HG02588 (cell line): ENCODE results near the gene MUC22.
"Not testable (repeated sequence)": the region's sequence is repeated elsewhere in the genome, so short reads cannot be mapped to it uniquely, and the experiment has no call there.

Experiments used
- ATAC-seq: cut with Tn5 transposase; IDR thresholded peaks from one replicate; pipeline ENCODE4 v1.9.1; 2021; ENCODE audit warnings: mild to moderate bottlenecking, moderate library complexity; ENCODE audit not compliant: unreplicated experiment

The MUC22 gene

DNA sequence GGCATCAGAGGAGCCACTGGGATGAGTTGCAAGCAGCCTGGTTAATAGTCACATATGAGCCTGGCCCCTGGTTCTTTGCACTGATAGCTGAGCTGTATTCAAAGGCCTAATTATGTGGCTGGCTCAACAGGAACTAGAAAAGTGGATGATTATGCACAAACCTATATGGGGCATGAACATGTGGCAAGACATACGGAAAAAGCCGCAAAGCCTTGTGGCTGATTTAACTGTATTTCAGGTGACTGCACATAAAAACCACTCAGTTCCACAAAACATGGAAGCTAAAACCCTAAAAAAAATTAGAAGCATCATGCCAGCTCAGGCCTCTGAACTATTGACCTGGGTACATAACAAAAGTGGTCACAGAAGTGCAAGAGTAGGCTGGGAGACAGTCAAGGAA lies 13.0 kb upstream of the MUC22 start:
- ATAC-seq, result no peak

DNA sequence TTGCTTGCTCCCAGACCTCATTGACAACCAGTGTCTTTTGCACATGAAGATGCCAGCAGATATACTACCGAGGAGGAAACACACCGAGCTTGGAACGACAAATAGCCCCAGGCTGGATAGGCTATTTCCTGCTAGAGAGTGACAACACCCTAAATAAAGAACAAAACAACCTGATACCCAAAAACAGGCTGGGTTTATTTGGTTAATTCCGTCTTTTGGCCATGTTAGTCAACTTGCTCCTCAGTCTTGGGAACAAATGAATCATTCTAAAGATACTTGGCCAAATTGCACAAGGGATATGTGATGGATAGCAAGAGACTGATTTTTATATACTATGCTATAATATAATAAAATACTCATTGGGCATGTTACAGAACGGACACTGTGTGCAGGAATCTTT lies 11.5 kb upstream of the MUC22 start:
- no peak for ATAC-seq

DNA sequence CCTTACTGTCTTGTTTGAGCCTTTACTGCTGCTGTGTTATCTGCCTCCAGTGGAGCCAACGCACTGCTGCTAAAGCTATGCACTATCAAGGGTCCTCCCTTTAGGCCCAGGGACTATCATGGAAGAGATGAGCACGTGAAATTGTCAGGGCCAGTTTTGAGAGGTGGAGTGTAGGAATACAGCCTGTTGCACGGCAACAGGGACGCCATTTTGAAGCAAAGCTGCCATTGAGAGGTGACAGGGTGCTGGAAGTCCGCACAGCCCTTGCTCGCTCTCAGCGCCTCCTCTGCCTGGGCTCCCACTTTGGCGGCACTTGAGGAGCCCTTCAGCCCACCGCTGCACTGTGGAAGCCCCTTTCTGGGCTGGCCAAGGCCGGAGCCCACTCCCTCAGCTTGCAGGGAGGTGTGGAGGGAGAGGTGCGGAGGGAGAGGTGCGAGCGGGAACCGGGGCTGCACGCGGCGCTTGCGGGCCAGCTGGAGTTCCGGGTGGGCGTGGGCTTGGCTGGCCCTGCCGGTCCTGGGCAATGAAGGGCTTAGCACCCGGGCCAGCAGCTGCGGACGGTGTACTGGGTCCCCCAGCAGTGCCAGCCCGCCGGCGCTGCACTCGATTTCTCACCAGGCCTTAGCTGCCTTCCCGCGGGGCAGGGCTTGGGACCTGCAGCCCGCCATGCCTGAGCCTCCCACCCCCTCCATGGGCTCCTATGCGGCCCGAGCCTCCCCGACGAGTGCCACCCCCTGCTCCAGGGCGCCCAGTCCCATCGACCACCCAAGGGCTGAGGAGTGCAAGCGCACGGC lies 10.0 kb upstream of the MUC22 start:
- ATAC-seq, result not testable (repeated sequence)

DNA sequence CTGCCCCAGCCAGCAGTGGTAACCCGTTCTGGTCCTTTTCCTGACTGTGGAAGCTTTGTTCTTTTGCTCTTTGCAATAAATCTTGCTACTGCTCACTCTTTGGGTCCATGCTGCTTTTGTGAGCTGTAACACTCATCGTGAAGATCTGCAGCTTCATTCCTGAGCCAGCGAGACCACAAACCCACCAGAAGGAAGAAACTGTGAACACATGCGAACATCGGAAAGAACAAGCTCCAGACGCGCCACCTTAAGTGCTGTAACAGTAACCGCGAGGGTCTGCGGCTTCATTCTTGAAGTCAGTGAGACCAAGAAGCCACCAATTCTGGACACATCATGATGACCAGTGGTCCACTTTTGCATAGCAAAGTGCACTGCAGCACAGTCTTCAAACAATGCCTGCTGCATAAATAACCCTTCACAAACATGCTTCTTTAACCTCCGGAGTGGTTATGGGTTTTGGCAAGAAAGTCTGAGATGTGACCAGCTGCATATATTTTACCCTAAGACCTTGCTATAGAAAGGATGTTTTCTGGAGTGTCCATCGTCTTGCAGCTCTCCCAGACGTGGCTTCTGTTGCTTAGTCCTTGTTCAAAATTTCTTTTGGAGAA lies 8.9 kb upstream of the MUC22 start:
- no peak for ATAC-seq

DNA sequence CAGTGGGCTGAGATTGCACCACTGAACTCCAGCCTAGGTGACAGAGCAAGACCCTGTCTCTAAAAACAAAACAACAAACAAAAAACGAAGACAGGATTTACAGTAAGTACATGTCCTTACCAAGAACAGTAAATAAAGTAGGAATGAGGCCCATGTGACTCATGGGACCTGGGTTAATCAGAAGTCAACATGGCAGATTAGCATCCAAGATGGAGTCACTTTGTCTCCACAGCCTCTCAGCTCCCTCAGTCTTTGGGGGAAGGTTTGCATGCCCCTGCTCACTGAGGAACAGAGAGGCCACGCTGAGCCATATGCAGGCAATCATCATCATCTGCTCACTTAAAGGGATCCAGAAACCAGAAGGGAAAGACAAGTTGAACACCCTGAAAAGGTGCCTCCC lies 7.8 kb upstream of the MUC22 start:
- no peak for ATAC-seq

DNA sequence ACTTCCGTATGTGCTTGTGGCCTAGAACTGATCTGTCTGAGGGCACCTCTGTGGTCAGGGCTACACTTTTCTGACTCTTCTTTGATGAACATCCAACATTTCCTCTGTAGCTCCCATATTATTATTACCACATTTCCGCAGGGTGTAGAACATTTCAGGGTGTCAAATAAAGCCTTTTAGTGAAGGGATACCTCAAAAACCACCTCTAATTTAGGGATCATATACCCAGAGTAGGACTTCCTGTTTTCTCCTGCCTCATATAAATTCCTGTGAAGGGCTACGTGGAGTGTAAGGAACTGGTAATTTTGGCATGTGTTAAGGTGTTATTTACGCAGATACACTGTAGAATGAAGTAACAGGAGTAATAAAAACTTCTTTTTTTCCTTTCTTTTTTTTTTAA lies 5.5 kb upstream of the MUC22 start:
- no peak for ATAC-seq

DNA sequence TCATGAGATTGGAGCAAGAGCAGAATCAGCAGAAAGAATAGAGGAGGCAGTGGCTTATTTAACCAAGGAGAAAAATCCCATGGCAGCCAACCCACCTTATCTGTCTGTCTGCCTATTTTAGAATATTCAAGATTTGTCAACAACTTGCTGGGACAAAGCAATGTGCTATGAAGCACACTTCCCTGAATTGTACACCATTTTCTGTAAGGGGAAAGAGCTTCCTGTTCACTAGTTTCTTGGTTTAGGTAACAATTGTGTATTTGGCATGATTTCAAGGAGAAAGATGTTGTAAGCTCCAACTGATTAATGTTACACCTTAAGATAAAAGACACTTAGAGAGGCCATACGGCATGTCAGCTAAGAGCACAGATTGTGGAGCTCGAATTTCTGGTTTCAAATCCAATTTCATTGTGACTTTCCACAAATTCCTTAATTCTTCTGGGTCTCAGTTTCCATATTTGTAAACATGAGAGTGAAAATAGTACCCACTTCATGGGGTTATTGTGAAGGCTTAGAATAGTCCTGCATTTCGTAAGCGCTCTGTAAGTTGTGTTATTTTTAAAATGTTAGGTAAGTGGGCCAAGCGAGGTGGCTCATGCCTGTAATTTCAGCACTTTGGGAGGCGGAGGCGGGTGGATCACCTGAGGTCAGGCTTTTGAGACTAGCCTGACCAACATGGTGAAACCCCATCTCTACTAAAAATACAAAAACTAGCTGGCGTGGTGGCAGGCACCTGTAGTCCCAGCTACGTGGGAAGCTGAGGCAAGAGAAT lies 4.8 kb upstream of the MUC22 start:
- no peak for ATAC-seq

DNA sequence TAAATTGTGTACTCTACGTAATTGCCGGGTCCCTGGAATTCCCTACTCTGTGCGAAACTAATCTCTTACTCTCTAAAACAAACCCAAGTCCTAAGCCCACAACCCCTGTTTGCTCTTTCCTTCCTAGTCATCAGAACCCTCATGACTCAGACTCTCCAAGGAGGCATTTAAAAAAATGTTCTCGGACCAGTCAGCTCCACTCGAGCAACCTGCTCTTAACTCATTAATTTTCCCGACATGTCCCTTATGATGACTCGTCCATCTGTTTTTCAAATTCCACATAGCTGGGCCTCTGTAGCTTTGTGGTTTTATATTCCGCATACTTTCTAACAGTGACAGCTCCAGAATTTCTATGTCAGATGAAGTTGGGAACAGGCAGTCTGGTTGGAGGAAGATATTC lies 2.6 kb upstream of the MUC22 start:
- ATAC-seq, result no peak

DNA sequence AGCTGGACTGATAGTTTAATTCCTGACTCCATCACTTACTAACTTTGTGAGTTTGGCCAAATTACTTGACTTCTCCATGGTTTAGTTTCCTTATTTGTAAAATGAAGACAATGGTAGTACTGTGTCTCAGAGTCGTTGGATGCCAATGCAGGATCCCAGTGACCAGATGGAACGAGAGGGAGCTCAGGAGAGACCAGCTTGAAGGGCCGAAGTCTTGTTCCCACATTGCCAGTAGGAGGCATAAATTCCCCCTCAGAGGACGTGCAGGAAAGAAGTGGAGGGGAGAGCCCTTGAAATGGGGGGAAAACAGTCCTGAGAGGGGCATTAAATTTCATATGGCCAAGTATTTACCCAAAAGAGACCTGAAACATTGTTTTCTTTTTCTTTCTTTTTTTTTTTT lies 2.1 kb upstream of the MUC22 start:
- no peak for ATAC-seq

DNA sequence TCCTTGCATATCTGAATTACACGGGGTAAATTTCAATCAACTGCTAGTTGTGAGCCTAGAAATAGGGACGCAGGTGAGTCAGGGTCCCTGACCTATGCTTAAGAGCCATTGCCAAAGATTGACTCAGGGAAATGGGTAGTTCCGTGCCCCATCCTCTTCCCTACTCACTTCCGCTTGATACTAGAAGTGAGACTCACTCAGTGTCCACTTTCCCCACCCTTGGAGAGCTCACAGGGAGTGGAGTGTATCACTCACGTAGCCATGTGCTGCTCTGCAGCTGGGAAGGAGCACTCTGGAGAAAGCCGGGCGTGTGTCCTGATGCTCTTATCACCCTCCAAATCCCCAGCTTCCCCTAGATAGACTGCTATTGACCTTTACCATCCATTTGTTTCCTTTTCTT lies 543 bp upstream of the MUC22 start:
- ATAC-seq, result no peak

DNA sequence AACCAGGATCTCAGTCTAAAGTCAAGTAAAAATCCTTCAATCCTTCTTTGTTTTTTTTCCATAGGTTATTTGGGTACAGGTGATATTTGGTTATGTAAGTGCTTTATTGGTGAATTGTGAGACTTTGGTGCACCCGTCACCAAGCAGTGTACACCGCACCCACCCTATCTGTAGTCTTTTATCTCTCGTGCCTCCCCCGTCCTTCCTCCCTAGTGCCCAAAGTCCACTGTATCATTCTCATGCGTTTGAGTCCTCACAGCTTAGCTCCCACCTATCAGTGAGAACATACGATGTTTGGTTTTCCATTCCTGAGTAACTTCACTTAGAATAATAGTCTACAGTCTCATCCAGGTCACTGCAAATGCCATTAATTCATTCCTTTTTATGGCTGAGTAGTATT lies 879 bp downstream of the MUC22 start:
- no peak for ATAC-seq

DNA sequence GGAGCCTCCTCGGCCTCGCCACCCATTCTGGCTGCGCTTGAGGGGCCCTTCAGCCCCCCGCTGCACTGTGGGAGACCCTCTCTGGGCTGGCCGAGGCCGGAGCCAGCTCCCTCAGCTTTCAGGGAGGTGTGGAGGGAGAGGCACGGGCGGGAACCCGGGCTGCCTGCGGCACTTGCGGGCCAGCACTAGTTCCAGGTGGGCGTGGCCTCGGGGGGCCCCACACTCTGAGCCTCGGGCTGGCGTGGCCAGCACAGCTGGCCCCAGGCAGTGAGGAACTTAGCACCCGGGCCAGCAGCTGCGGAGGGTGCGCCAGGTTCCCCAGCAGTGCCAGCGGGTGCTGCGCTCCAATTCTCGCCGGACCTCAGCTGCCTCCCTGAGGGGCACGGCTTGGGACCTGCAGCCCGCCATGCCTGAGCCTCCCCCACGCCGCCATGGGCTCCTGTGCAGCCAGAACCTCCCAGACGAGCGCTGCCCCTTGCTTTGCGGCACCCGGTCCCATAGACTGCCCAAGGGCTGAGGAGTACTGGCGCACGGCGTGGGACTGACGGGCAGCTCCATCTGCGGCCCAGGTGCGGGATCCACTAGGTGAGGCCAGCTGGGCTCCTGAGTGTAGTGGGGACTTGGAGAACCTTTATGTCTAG lies 6.5 kb downstream of the MUC22 start:
- ATAC-seq, result no peak

DNA sequence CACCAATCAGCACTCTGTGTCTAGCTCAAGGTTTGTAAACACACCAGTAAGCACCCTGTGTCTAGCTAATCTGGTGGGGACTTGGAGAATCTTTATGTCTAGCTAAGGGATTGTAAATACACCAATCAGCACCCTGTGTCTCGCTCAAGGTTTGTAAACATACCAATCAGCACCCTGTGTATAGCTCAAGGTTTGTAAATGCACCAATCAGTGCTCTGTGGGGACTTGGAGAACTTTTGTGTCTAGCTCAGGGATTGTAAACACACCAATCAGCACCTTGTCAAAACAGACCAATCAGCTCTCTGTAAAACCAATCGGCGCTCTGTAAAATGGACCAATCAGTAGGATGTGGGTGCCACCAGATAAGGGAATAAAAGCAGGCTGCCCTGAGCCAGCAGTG lies 7.2 kb downstream of the MUC22 start:
- not testable (repeated sequence) for ATAC-seq

DNA sequence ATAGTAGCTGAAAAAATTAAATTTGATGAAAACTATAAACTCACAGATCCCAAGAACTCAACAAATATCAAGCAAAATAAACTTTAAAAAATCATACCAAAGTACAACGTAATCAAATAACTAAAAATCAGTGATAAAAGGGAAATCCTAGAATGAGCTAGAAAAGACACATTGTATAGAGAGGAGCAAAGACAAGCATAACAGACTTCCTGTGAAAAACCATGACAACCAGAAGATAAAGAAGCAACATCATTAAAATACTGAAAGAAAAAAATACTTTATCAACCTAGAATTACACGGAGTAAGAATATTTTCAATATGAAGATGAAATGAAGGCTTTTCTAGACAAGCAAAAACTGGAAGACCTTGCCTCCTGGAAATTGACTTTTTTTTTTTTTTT lies 9.8 kb downstream of the MUC22 start:
- ATAC-seq, result no peak

DNA sequence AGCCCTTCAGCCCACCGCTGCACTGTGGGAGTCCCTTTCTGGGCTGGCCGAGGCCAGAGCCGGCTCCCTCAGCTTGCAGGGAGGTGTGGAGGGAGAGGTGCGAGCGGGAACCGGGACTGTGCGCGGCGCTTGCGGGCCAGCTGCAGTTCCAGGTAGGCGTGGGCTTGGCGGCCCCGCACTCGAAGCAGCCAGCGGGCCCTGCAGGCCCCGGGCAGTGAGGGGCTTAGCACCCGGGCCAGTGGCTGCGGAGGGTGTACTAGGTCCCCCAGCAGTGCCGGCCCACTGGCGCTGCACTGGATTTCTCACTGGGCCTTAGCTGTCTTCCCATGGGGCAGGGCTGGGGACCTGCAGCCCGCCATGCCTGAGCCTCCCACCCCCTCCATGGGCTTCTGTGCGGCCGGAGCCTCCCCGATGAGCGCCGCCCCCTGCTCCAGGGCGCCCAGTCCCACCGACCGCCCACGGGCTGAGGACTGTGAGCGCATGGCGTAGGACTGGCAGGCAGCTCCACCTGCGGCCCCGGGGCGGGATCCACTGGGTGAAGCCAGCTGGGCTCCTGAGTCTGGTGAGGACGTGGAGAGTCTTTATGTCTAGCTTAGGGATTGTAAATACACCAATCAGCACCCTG lies 10.5 kb downstream of the MUC22 start:
- ATAC-seq, result not testable (repeated sequence)

DNA sequence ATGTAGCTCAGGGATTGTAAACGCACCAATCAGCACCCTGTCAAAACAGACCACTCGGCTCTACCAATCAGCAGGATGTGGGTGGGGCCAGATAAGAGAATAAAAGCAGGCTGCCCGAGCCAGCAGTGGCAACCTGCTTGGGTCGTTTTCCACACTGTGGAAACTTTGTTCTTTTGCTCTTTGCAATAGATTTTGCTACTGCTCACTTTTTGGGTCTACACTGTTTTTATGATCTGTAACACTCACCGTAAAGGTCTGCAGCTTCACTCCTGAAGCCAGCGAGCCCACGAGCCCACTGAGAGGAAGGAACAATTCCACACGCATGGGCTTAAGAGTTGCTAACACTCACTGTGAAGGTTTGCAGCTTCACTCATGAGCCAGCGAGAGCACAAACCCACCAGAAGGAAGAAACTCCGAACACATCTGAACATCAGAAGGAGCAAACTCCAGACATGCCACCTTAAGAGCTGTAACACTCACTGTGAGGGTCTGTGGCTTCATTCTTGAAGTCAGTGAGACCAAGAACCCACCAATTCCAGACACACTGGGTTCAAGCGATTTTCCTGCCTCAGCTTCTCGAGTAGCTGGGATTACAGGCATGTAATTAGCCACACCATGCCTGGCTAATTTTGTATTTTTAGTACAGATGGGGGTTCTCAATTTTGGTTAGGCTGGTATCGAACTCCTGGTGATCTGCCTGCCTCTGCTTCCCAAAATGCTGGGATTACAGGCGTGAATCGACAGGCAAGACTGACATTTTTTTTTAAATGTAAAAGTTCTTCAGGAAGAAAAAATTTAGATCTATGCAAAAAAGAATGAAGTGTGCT lies 11.6 kb downstream of the MUC22 start:
- not testable (repeated sequence) for ATAC-seq

DNA sequence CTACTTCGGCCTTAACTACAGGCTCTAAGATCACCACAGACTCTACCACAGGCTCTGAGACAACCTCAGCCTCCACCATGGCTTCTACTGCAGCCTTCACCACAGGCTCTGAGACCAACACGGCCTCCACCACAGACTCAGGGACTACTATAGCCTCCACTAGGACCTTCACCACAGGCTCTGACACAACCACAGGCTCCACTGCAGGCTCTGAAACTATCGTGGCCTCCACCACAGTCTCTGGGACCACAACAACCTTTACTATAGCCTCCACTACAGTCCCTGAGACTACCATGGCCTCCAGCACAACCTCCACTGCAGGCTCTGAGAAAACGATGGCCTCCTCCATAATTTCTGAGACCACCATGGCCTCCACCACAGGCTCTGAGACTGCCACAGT lies 15.3 kb downstream of the MUC22 start:
- no peak for ATAC-seq

DNA sequence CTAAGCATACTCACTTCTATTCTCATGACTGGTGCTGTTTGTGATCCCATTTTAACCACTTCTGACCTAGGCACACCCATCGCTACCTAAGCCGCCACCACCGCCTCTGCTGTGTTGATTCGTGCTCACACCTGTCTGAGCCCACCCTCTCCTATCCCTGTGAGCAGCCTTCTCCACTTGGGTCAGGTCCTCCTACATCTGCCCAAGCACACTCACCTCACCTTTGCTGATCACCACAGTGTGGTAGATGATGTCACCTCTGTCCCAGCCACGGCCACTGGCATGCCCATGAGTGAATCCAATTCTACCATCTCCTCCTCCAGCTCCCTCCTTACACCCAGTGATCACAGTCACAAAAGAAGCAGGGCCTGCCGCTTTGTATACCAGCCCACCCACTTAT lies 20.8 kb downstream of the MUC22 start:
- ATAC-seq, result no peak

DNA sequence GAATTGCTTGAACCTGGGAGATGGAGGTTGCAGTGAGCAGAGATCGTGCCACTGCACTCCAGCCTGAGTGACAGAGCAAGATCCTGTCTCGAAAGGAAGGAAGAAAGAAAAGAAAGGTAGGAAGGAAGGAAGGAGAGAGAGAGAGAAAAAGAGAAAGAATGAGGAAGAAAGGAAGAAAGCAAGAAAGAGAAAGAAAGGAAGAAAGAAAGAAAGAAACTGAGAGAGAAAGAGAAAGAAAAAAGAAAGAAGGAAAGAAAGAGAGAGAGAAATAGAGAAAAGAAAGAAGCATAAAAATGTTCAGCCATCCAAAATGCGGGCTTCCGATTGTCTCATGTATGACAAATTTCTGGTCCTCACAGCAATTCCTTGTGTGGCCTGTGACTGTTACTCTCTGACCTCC lies 22.8 kb downstream of the MUC22 start:
- ATAC-seq, result no peak

DNA sequence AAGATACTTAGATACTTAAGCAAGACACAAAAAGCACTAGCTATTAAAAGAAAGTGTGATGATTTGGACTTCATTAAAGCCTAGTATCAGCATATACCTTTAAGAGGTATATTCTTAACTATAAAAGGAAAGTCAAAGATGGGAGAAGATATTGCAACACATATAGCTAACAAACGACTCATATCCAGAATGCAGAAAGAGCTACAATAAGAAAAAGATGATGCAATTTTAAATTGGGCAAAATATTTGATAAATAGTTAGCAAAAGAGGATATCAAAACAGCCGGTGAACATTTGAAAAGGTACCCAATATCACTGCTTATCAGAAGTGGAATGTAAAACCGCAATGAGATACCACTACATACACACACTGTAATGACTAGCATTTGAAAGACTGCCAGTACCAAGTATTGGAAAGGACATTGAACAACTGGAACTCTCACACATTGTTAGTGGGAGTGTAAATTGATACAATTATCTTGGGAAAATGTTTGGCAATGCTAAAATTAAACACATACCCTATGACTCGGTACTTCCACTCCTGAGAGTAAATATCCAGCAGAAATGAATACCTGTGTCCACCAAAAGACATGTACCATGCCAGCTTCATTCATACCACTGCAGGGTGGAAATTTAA lies 25.7 kb downstream of the MUC22 start:
- no peak for ATAC-seq
